Measurements from ENCODE around the gene IFITM2. TPM values are rescaled to one million over a fixed set of nuclear protein-coding genes. Genes with fewer than 3 reads are reported as not detected.
A peak's percentile ranks its signal among the peaks of the same experiment; 100 is the strongest.
"Not testable (repeated sequence)": the region's sequence is repeated elsewhere in the genome, so short reads cannot be mapped to it uniquely, and the experiment has no call there.

Gene IFITM2
- total RNA-seq: 100 to 1,000 TPM in 2 of 3 donors, 10 to 100 TPM in 1; 57.2 to 254 (median 111) TPM
- long read RNA-seq, donor 1, transcript IFITM2-206 (2 exons, 892 nt): major isoform, 41 of 46 reads
- long read RNA-seq, donor 1, partial matches to known transcripts: 0 of 46 reads
- long read RNA-seq, donor 1, other reads (novel, unspliced or antisense): 5 of 46 reads
- long read RNA-seq, donor 2, transcript IFITM2-206 (2 exons, 892 nt): major isoform, 96 of 101 reads
- long read RNA-seq, donor 2, partial matches to known transcripts: 0 of 101 reads
- long read RNA-seq, donor 2, other reads (novel, unspliced or antisense): 5 of 101 reads

DNA sequence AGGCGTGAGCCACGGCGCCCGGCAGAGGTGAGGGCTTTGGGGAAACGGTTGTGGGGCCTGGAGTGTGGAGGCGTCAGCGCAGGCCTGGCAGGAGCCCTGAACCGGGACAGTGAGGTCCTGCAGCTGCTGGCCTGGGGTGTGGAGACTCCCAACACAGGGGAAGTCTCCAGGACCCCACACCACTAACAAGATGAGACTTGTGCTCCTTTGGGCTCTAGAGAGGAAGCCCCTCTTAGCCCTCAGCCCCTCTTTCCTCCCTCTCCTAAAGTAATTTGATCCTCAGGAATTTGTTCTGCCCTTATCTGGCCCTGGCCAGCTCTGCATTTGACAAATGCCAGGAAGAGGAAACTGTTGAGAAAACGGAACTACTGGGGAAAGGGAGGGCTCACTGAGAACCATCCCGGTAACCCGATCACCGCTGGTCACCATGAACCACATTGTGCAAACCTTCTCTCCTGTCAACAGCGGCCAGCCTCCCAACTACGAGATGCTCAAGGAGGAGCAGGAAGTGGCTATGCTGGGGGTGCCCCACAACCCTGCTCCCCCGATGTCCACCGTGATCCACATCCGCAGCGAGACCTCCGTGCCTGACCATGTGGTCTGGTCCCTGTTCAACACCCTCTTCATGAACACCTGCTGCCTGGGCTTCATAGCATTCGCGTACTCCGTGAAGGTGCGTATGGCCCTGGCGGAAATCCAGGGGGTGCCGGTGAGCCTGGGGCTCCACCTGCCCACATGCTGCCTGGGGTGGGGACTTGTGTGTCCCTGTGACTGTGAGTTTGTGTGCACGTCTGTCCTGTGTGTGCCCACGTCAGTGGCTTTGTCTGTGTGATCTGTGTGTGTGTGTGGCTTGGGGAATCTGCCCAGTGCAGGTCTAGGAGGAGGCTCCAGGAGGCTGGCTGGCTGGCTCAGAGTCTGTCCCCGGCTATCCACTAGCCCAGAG is at the start of gene IFITM2:
Gene IFITM2, plus strand, starts transcription at position 51 of the 943 bp plus-strand sequence. Its CDS starts 377 bp downstream, at position 428.
- H3K36me3 ChIP-seq (ENCODE audit: low read depth); H3K9me3 ChIP-seq; intact Hi-C loops (cut with DNase I, micrococcal nuclease); H3K4me3 ChIP-seq: not testable (repeated sequence)
- DNase-seq (peak; percentile 66 to 85 (median 67)), ATAC-seq (peak; percentile 65)
- peaks cover 13% of the 10 kb centered on the region for H3K4me1 ChIP-seq (ENCODE audit: low read depth)

DNA sequence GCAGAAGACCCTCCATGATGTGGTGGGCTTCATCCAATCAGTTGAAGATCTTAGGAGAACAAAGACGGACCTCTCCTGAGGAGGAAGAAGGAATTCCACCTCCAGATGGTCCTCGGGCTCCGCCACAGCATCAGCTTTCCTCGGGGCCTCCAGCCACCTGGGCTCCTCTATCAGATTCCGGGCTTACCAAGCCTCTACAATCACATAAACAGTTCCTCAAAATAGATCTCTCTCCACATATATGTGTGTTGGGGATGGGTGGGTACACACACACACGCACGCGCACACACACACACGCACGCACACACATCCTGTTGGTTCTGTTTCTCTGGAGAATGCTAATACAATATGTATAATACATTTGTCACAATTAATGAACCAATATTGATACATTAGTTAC is 48.2 kb upstream of the IFITM2 start:
- Histone ChIP-seq H3K4me3 (no peak overlapping the region), H3K36me3 (ENCODE audit: low read depth) (no peaks in the 10 kb centered on the region), H3K4me1 (ENCODE audit: low read depth) (no peaks in the 10 kb centered on the region), H3K9me3 (no peaks in the 10 kb centered on the region)
- DNase-seq: no peak
- intact Hi-C loops (cut with DNase I, micrococcal nuclease): no loop called here
- no peak for ATAC-seq
- TF ChIP-seq, protein P1, sequence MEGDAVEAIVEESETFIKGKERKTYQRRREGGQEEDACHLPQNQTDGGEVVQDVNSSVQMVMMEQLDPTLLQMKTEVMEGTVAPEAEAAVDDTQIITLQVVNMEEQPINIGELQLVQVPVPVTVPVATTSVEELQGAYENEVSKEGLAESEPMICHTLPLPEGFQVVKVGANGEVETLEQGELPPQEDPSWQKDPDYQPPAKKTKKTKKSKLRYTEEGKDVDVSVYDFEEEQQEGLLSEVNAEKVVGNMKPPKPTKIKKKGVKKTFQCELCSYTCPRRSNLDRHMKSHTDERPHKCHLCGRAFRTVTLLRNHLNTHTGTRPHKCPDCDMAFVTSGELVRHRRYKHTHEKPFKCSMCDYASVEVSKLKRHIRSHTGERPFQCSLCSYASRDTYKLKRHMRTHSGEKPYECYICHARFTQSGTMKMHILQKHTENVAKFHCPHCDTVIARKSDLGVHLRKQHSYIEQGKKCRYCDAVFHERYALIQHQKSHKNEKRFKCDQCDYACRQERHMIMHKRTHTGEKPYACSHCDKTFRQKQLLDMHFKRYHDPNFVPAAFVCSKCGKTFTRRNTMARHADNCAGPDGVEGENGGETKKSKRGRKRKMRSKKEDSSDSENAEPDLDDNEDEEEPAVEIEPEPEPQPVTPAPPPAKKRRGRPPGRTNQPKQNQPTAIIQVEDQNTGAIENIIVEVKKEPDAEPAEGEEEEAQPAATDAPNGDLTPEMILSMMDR (IDR thresholded peaks at IDR 0.05): no peak

DNA sequence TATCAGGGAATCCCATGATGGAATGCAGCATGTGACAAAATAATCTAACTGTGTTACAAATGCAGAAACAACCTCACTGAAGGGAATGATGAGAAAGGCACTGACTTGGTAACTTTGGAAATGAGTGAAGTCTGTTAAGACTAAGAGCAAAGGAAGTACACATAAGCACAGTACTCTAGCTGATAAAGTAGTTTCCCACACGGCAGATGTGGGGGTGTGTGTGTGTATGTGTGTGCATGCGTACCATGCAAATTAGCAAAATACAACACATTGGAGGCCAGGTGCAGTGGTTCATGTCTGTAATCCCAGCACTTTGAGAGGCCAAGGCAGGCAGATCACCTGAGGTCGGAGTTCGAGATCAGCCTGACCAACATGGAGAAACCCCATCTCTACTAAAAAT is 46.0 kb upstream of the IFITM2 start:
- H3K36me3 ChIP-seq (ENCODE audit: low read depth): no peaks in the 10 kb centered on the region
- intact Hi-C loops (cut with DNase I, micrococcal nuclease): no loop called here
- TF ChIP-seq, protein P1 (IDR thresholded peaks at IDR 0.05): no peak
- H3K9me3 ChIP-seq: no peaks in the 10 kb centered on the region
- H3K4me3 ChIP-seq: no peak overlapping the region
- no peaks in the 10 kb centered on the region for H3K4me1 ChIP-seq (ENCODE audit: low read depth)
- DNase-seq (no peak), ATAC-seq (no peak)

DNA sequence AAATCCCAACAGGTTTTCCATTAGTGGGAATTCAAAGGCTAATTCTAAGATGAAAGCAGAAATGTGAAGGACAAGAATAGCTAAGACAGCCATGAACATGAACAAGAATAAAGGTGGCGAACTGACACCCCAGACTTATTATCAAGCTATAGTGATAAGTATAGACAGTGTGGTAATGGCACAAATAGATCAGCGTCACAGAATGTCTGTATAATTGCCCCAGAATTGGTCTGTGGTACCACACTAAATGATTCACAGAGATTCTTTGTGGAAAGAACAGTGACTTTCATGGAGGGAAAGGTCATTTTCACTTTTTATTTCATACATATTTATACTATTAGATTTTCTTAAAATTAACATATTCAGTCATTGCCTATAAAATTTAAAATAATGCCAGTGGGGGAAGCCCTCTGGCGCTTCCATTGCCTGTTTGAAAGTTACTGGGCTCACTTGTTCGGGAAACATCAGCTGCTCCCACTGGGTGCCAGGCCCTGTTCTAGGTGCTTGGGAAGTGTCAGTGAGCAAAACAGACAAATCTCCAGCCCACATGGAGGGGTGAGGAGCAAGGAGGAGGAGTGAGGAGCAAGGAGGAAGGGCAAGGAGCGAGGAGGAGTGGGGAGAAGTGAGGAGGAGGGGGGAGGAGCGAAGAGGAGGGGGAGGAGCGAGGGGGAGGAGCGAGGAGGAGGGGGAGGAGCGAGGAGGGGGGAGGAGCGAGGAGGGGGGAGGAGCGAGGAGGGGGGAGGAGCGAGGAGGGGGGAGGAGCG is 40.8 kb upstream of the IFITM2 start:
- Histone ChIP-seq H3K9me3 (no peaks in the 10 kb centered on the region), H3K4me1 (ENCODE audit: low read depth) (no peaks in the 10 kb centered on the region), H3K36me3 (ENCODE audit: low read depth) (no peaks in the 10 kb centered on the region), H3K4me3 (no peak overlapping the region)
- TF ChIP-seq, protein P1 (IDR thresholded peaks at IDR 0.05): no peak
- ATAC-seq (peak; percentile 36), DNase-seq (no peak)
- intact Hi-C loops (cut with DNase I, micrococcal nuclease): no loop called here

DNA sequence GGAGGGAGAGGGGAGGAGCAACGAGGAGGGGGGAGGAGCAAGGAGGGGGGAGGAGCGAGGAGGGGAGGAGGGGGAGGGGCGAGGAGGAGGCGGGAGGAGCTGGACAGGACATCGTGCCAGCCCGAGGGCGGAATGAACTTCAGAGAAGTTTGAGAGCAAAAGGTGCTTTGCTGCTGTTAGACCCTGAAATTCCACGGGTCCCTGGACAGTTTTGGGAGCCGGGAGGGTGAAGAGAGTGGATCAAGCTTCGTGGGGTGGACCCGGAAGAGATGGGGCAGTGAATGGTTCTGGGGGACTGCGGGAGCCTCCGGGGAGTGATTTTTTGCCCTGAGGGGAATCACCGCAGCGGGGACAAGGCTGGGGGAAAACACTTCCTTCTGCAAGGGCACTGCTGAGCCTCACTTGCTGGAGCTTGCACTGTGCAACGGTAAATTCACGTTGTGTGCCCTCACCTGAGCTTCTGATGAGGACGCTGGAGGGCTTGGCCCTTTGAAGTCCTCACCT is 40.1 kb upstream of the IFITM2 start:
- TF ChIP-seq, protein P1 (IDR thresholded peaks at IDR 0.05): no peak
- peak; percentile 71 for ATAC-seq
- intact Hi-C loops (cut with DNase I, micrococcal nuclease): no loop called here
- DNase-seq: peak; percentile 56 to 82 (median 65)
- no peaks in the 10 kb centered on the region for H3K9me3 ChIP-seq
- H3K36me3 ChIP-seq (ENCODE audit: low read depth): no peaks in the 10 kb centered on the region
- no peaks in the 10 kb centered on the region for H3K4me1 ChIP-seq (ENCODE audit: low read depth)
- no peak overlapping the region for H3K4me3 ChIP-seq

DNA sequence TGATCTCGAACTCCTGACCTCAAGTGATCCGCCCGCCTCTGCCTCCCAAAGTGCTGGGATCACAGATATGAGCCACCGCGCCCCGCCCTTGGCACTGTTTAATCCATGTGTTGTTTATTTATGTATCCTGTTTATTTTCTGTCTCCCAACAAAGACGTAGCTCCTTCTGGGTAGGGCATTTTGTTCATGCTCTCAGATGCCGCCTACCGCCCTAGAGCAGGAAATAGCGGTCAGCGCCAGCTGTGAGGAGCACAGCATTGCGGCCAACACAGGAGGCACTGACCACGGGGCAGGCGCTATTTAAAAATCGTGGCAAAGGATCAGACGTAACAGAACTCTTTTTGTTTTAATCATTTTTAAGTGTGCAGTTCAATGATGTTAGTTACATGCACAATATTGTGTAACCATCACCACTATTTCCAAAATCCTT is 38.9 kb upstream of the IFITM2 start:
- H3K4me1 ChIP-seq (ENCODE audit: low read depth); H3K36me3 ChIP-seq (ENCODE audit: low read depth); H3K9me3 ChIP-seq; H3K4me3 ChIP-seq; intact Hi-C loops (cut with DNase I, micrococcal nuclease): not testable (repeated sequence)
- DNase-seq (peak; percentile 68 to 86 (median 74)), ATAC-seq (peak; percentile 71)

Measured in mucosa of descending colon (tissue), 3 donors.